HepG2 (cell line): ENCODE data around the gene ULK4. TPM values are rescaled to one million over a fixed set of nuclear protein-coding genes. Genes with fewer than 3 reads are reported as not detected.

Experiments used
- ERF ChIP-seq: IDR thresholded peaks from 2 replicates; pipeline ENCODE4 v1.6.1; 2018; ENCODE audit warnings: missing biosample characterization, missing genetic modification reagents
- FOXA3 ChIP-seq: IDR thresholded peaks from 2 replicates; pipeline ENCODE4 v1.6.1; 2016; ENCODE audit warnings: missing genetic modification reagents, missing compliant biosample characterization
- FOXP4 ChIP-seq: sonication (generic); formaldehyde crosslinking; IDR thresholded peaks from 2 replicates; pipeline ENCODE4 v1.4.0; 2020; ENCODE audit warnings: missing genetic modification reagents
- FUBP1 ChIP-seq: sonication (generic); formaldehyde crosslinking; IDR thresholded peaks from 2 replicates; pipeline ENCODE4 v1.5.1; 2020; ENCODE audit warnings: missing genetic modification reagents, mild to moderate bottlenecking, borderline replicate concordance
- KDM3A ChIP-seq: IDR thresholded peaks from 2 replicates; pipeline ENCODE4 v1.6.1; 2018; ENCODE audit warnings: low read depth, missing compliant biosample characterization
- PHB2 ChIP-seq: fragments of 450-650 bp; IDR thresholded peaks from 2 replicates; pipeline ENCODE4 v1.6.1; 2018; ENCODE audit not compliant: partially characterized antibody
- PHF21A ChIP-seq: sonication (generic); formaldehyde crosslinking; IDR thresholded peaks from 2 replicates; pipeline ENCODE4 v1.5.0; 2020; ENCODE audit warnings: mild to moderate bottlenecking, missing genetic modification reagents
- PLRG1 ChIP-seq: fragments of 450-650 bp; conservative IDR thresholded peaks from 2 replicates; pipeline ENCODE4 v1.6.1; 2016
- PLSCR1 ChIP-seq: sonication (generic); formaldehyde crosslinking; IDR thresholded peaks from 2 replicates; pipeline ENCODE4 v1.5.0; 2020; ENCODE audit warnings: missing genetic modification reagents, mild to moderate bottlenecking, borderline replicate concordance
- RFX3 ChIP-seq: IDR thresholded peaks from 2 replicates; pipeline ENCODE4 v1.6.1; 2016; ENCODE audit warnings: missing biosample characterization, missing genetic modification reagents
- SNAPC5 ChIP-seq: sonication (generic); formaldehyde crosslinking; IDR thresholded peaks from 2 replicates; pipeline ENCODE4 v1.8.1; 2023; ENCODE audit warnings: mild to moderate bottlenecking, missing genetic modification reagents, borderline replicate concordance
- SYNCRIP ChIP-seq: fragments of 200-400 bp; formaldehyde crosslinking; IDR thresholded peaks from 2 replicates; pipeline ENCODE4 v1.6.1; 2018; ENCODE audit warnings: mild to moderate bottlenecking, low read depth, low read length; ENCODE audit not compliant: insufficient read depth
- TFAP4 ChIP-seq: sonication (generic); IDR thresholded peaks from 2 replicates; pipeline ENCODE4 v1.6.1; 2016; ENCODE audit warnings: low read depth, borderline replicate concordance
- WIZ ChIP-seq: sonication (generic); formaldehyde crosslinking; IDR thresholded peaks from 2 replicates; pipeline ENCODE4 v1.5.1; 2020; ENCODE audit warnings: mild to moderate bottlenecking, missing genetic modification reagents
- ZNF414 ChIP-seq: sonication (generic); formaldehyde crosslinking; IDR thresholded peaks from 2 replicates; pipeline ENCODE4 v1.5.0; 2020; ENCODE audit warnings: missing genetic modification reagents
- ZNF430 ChIP-seq: sonication (generic); formaldehyde crosslinking; IDR thresholded peaks from 2 replicates; pipeline ENCODE4 v1.9.0; 2021; ENCODE audit warnings: mild to moderate bottlenecking, missing genetic modification reagents
- ZNF770 ChIP-seq: sonication (generic); formaldehyde crosslinking; IDR thresholded peaks from 2 replicates; pipeline ENCODE4 v1.5.0; 2020; ENCODE audit warnings: mild to moderate bottlenecking, missing genetic modification reagents
- ZNF788 ChIP-seq: sonication (generic); formaldehyde crosslinking; IDR thresholded peaks from 2 replicates; pipeline ENCODE4 v1.5.0; 2020; ENCODE audit warnings: mild to moderate bottlenecking, missing genetic modification reagents, borderline replicate concordance
- polyA plus RNA-seq, 8 experiments: library from polyadenylated mRNA; depleted of rRNA in 3 of 8; stranded (reverse) in 7 of 8; unstranded in 1 of 8; fragments of >200 nt; fragmentation: Illumina TruSeq in 4 of 8; extraction: Trizol in 4 of 8; gene quantifications; 2 replicates each; pipeline versions ENCODE4 v1.2.1 to v1.2.3, GENCODE V29; 2011 to 2016; ENCODE audit warnings: low read depth in 4 of 8, missing spikeins in 1 of 8, mixed read lengths in 1 of 8; ENCODE audit not compliant: insufficient read depth in 1 of 8
- total RNA-seq, 5 experiments: library from RNA; depleted of rRNA; stranded (reverse); fragments of >200 nt; fragmentation: Illumina TruSeq; extraction: Trizol; gene quantifications; 2 replicates each; pipeline ENCODE4 v1.2.3, GENCODE V29; 2016; ENCODE audit warnings: low read depth in 1 of 5

Gene ULK4
- total and polyA plus RNA-seq, 2 of the 13 experiments (the other 11 are each of a cell fraction or from before 2014, with no cell fraction given), result 6.7 to 11.8 TPM

GRCh38 chr3:41267975-41268640 is 693.8 kb downstream of the ULK4 start (continued):
- TF ChIP-seq FUBP1 (CRISPR knock-in tag) (0 out of 2 replicates have a peak, but pooled peaks have one; percentile 11), TFAP4 (peak; percentile 99), PHB2 (no peak), ZNF788 (peak; percentile 55; the same call in 1 of the 2 replicates), ERF (CRISPR knock-in tag) (peak; percentile 94), SNAPC5 (no peak), ZNF414 (peak; percentile 43; the same call in 1 of the 2 replicates), SYNCRIP (no peak), RFX3 (CRISPR knock-in tag) (no peak), PLSCR1 (no peak), FOXP4 (CRISPR knock-in tag) (peak; percentile 85), ZNF770 (CRISPR knock-in tag) (no peak), WIZ (CRISPR knock-in tag) (0 out of 2 replicates have a peak, but pooled peaks have one; percentile 35), PLRG1 (no peak), KDM3A (0 out of 2 replicates have a peak, but pooled peaks have one; percentile 80), PHF21A (peak; percentile 98), ZNF430 (CRISPR knock-in tag) (peak; percentile 77; the same call in 1 of the 2 replicates), FOXA3 (CRISPR knock-in tag) (peak; percentile 100)
